Common myeloid progenitor, CD34-positive (primary cell): ENCODE results near the gene NOP9.

Source experiments
- CTCF ChIA-PET: fragments of 350-600 bp; sonication (Branson Sonifier 250); formaldehyde crosslinking; loops from one replicate; lab custom pipeline; 2021; ENCODE audit warnings: antibody characterized with exemption; lab: Charles Lee
- POLR2A ChIA-PET: fragments of 350-600 bp; sonication (Branson Sonifier 250); formaldehyde crosslinking; loops from one replicate; lab custom pipeline; 2021; ENCODE audit warnings: antibody characterized with exemption; lab: Charles Lee
- DNase-seq, 3 donors: peaks; one replicate each; pipeline versions ENCODE4 v3.0.0 to v3.0.0-alpha.2; 2013
- H3K27ac ChIP-seq, 2 experiments: 1 replicate in 1 of 2; 2 replicates in 1 of 2; pipeline ENCODE4 v1.7.0; 2013; ENCODE audit warnings: inconsistent platforms in 2 of 2, low read length in 2 of 2, mild to moderate bottlenecking in 2 of 2, low read depth in 1 of 2, moderate library complexity in 1 of 2; ENCODE audit not compliant: severe bottlenecking in 2 of 2, insufficient read depth in 1 of 2, poor library complexity in 1 of 2
- H3K27me3 ChIP-seq, 5 experiments: replicated peaks in 2 of 5; 1 replicate in 3 of 5; 2 replicates in 2 of 5; pipeline versions ENCODE4 v1.6.1 to v1.7.0; 2013; ENCODE audit warnings: low read length in 4 of 5, mild to moderate bottlenecking in 2 of 5, moderate library complexity in 2 of 5, inconsistent platforms in 1 of 5; ENCODE audit not compliant: insufficient read depth in 5 of 5, control insufficient read depth in 4 of 5
- H3K36me3 ChIP-seq, 4 experiments: 1 replicate in 2 of 4; 2 replicates in 2 of 4; pipeline versions ENCODE4 v1.6.1 to v1.7.0; 2013; ENCODE audit warnings: low read length in 3 of 4, control low read depth in 1 of 4, mild to moderate bottlenecking in 1 of 4; ENCODE audit not compliant: control insufficient read depth in 4 of 4, insufficient read depth in 4 of 4
- H3K4me1 ChIP-seq, 4 experiments: 1 replicate in 3 of 4; 2 replicates in 1 of 4; pipeline versions ENCODE4 v1.6.1 to v1.7.1; 2013; ENCODE audit warnings: low read length in 3 of 4, mild to moderate bottlenecking in 3 of 4, control low read depth in 1 of 4, inconsistent platforms in 1 of 4, moderate library complexity in 1 of 4; ENCODE audit not compliant: control insufficient read depth in 4 of 4, insufficient read depth in 4 of 4; ENCODE audit errors: control extremely low read depth in 1 of 4
- H3K4me3 ChIP-seq, 7 experiments: 1 replicate in 4 of 7; 2 replicates in 3 of 7; pipeline versions ENCODE4 v1.5.1 to v1.7.0; 2013; ENCODE audit warnings: mild to moderate bottlenecking in 7 of 7, low read length in 6 of 7, moderate library complexity in 6 of 7, inconsistent platforms in 2 of 7, low read depth in 2 of 7, control low read depth in 1 of 7; ENCODE audit not compliant: insufficient read depth in 4 of 7, control insufficient read depth in 1 of 7; ENCODE audit errors: extremely low read depth in 1 of 7
- H3K9me3 ChIP-seq, 5 experiments: 1 replicate in 4 of 5; 2 replicates in 1 of 5; pipeline versions ENCODE4 v1.6.1 to v1.7.1; 2013; ENCODE audit warnings: low read length in 4 of 5, mild to moderate bottlenecking in 2 of 5, inconsistent platforms in 1 of 5, low read depth in 1 of 5, moderate library complexity in 1 of 5; ENCODE audit not compliant: control insufficient read depth in 4 of 5, insufficient read depth in 2 of 5; ENCODE audit errors: control extremely low read depth in 1 of 5
- WGBS: methylation state at CpG from one replicate; pipeline ENCODE4 v1.1.5; 2013; ENCODE audit not compliant: insufficient coverage; 5-methylcytosine and 5-hydroxymethylcytosine counted together

NOP9 gene

DNA sequence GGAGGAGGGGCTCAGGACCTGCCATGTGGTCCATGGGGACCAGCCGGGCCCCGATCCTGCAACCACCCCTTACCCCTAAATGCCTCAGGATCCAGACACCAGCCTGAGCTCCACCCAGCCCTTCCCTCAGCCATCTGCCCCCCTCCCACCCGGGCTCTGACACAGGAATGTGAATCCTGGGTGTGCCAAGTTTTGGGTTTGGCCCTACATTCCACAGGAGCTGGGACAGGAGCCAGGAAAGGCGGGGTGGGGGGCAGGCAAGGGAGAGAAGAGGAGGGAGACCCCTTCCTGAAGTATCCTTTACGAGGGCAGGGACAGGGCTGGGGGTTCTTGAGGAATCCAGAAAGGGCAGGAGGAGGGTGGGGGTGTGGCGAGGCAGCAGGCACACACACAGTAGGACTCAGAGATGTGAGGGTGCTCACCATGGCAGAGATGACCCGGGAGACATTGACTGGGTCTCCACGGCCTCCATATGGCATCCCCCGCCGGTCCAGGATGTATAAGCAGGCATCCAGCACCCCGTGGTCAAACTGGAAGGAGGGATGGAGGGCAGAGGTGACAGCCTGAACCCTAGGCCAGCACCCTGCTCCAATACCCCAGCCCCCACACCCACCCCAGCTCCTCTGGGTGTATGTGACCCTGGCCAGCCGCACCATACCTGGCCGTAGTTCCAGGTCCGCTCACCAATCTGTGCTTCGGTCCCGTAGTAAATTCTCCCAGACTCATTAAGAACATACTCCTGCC, 40.2 kb upstream of the NOP9 start:
- CTCF ChIA-PET: no interaction called here
- no peak for DNase-seq
- Histone ChIP-seq H3K4me1 (no peaks in the 10 kb centered on the region), H3K36me3 (peaks cover 0 to 4% (median 0%) of the 10 kb centered on the region in 4 experiments), H3K27me3 (no peaks in the 10 kb centered on the region), H3K9me3 (no peaks in the 10 kb centered on the region), H3K4me3 (no peak overlapping the region), H3K27ac (no peak overlapping the region)
- 97% methylated on average over 10 of the region's 16 CpGs for WGBS
- POLR2A ChIA-PET: no interaction called here

DNA sequence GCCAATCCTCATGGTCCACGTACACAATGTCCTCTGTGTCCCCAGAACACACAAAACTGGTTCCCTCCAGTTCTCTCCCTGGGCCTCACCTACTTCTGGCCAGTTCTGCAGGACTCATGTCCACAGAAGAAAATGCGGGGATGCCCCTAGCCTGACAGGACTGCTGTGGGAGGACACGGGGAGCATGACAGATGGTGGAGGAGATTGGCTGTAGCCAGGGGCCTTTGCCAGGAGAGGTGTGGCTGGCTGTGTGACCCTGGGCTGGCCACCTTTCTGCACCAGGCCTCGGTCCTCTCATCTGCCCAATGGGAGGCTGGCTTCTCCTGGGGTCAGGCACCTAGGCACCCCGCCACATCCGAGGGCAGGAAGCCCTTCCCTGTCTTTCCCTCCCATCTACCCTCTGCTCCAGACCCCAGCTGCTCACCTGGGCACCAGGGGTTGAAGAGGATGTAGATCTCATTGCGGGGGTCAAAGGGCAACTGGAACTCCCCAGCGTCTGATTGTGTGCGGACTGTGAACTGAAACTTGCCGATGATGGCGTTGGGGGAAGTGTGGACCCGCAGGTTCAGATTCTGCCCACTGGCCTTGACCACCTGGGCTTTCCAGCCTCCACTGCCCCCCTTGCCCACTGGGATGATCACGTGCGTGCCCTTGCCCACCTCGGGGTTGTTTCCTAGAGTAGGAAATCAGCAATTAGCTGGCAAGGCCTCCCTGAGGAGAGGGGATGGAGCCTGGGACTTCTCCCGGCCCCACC, 39.4 kb upstream of the NOP9 start:
- Histone ChIP-seq H3K4me1 (no peaks in the 10 kb centered on the region), H3K27ac (no peak overlapping the region), H3K36me3 (peaks cover 0 to 3% (median under 1%) of the 10 kb centered on the region in 4 experiments), H3K4me3 (no peak overlapping the region), H3K9me3 (no peaks in the 10 kb centered on the region), H3K27me3 (no peaks in the 10 kb centered on the region)
- CTCF ChIA-PET: no interaction called here
- POLR2A ChIA-PET: no interaction called here
- WGBS: 97% methylated on average over 14 of the region's 16 CpGs
- no peak for DNase-seq

DNA sequence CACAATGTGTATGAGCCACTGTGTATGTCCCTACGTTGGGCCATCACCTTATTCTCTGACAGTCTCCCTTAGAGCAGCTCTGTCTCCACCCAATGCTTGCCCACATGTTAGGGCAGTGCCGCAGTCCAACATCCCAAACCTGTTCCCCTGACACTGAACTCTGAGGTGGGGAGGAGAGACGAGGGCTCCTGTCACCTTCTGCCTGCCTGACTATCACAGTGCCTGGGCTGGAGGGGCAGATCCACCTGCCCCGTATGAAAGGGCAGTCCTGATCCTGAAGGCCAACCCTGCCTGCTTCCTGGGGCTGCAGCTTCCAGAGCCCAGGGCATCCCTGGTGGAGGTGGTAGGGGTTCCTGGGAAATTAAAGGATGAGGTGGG, 38.9 kb upstream of the NOP9 start:
- DNase-seq: no peak
- Histone ChIP-seq H3K9me3 (no peaks in the 10 kb centered on the region), H3K27ac (no peak overlapping the region), H3K4me3 (no peak overlapping the region), H3K27me3 (no peaks in the 10 kb centered on the region), H3K4me1 (no peaks in the 10 kb centered on the region), H3K36me3 (peaks cover 0 to 6% (median 4%) of the 10 kb centered on the region in 4 experiments)
- POLR2A ChIA-PET: no interaction called here
- 100% methylated on average over 3 of the region's 4 CpGs for WGBS
- CTCF ChIA-PET: no interaction called here

DNA sequence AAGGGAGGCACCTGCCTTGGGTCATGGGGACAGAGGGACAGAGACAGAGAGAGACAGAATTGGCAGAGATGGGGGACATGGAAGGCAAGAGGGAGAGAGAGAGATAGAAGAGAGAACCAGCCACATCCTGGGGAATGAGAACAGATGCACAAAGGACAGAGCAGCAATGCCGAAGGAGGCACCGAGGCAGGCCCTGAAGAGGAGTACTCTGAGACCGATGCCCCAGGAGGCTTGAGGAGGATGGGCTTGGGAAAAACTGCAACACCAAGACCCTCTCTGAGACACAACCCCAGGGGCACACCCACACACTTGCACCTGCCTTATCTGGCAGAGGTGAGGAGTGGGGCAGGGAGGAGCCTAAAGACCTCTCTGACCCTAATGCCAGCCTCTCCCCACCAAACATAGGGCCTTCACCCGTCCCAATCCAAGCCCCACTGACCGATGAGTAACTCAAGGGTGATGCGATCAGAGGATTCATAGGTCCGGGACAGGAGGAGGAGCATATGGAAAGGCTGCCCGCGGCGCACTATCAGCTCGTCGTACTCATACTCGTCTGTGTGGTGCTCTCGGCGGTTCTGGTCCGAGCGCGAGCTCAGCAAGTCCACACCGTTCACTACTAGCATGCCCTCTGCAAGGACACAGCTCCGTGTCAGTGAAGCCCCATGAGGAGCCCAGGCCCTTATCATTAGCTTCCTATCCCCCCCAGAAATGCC, 38.2 kb upstream of the NOP9 start:
- ChIA-PET POLR2A (interaction anchor here (1.6 kb wide), 1 partner anchor 9 kb away, joined by 4 read pairs; the partner anchor contains the start of gene RABGGTA), CTCF (interaction anchor here (1.4 to 1.9 kb wide), 3 partner anchors 9 to 36 kb away, joined by 3 to 11 read pairs (median 5); no protein-coding TSS in a partner anchor)
- H3K4me1 ChIP-seq: no peaks in the 10 kb centered on the region

DNA sequence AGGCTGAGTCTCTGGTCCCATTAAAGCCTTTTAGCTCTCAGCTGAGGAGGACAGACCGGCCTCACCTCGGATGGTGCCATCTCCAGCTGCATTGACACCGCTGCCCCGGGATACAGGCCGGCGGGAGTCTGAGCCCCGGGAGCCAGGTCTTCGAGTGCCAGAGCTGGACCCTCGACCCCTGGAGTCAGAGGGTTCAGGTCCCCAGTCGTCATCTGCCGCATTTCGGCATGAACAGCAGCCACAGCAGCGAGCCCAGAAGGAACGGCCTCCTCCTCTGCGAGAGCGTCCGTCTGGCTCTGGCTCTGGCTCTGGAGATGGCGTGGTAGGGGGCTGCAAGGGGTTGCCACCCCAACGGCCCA, 37.7 kb upstream of the NOP9 start:
- no peak overlapping the region for H3K4me3 ChIP-seq
- ChIA-PET CTCF (interaction anchor here (1.4 to 1.9 kb wide), 3 partner anchors 9 to 35 kb away, joined by 3 to 11 read pairs (median 5); no protein-coding TSS in a partner anchor), POLR2A (interaction anchor here (1.6 kb wide), 1 partner anchor 9 kb away, joined by 4 read pairs; the partner anchor contains the start of gene RABGGTA)
- 97% methylated on average over 19 of the region's 19 CpGs for WGBS
- H3K9me3 ChIP-seq: no peaks in the 10 kb centered on the region
- peaks cover 0 to 16% (median 10%) of the 10 kb centered on the region in 4 experiments for H3K36me3 ChIP-seq
- no peak overlapping the region for H3K27ac ChIP-seq
- no peaks in the 10 kb centered on the region for H3K27me3 ChIP-seq
- H3K4me1 ChIP-seq: no peaks in the 10 kb centered on the region
- no peak for DNase-seq

More for the DNA sequence above, 38.2 kb upstream of the NOP9 start:
- H3K27me3 ChIP-seq: no peaks in the 10 kb centered on the region
- H3K27ac ChIP-seq: no peak overlapping the region
- H3K4me3 ChIP-seq: no peak overlapping the region
- no peaks in the 10 kb centered on the region for H3K9me3 ChIP-seq
- no peak for DNase-seq
- WGBS: 93% methylated on average over 17 of the region's 20 CpGs
- H3K36me3 ChIP-seq: peaks cover 0 to 10% (median 8%) of the 10 kb centered on the region in 4 experiments

DNA sequence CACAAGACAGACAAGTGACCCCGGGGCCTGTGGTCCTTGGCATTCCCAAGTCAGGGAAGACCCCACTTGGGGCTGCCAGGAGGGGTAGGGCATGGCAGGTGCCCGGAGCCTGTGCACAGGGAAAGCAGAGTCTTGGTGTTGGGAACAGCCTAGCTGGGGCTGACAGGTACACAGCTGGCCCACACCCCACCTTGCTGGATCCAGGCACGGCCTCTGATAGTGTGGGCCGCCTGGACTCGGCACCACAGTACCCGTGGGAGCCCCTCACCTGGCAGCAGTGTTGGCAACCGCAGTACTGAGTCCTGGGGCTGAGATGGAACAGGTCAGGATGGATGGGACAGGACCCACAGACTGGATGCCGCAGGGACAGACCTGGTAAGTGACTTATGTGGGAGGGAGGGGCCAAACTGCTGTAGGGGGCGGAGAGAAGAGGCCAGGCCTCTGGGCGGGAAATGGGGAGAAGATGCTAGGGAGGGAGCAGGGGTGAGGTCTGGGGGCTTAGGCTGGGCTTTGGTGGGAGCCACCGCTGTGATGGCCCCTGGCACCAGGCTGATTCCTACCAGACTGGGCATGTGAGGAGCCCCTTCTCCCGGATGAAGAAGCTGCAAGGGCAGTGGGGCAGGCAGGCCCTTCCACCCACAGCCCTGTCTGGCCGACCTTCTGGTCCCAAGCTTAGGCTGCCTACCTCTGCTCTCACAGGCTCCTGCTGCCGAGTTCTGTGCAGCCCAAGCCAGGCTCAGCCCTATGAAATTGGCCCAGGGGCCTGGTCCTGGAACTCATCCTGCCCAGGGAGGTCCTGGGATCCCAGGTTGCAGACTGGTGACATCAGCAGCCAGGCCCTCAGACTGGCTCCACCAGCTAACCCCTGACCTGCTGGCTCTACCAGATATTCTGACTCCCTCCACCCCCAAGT, 36.6 kb upstream of the NOP9 start, which contains the start of gene TGM1:
TGM1 (minus strand) TSS at position 357 of the 913 bp plus-strand sequence. CDS start 825 bp downstream, outside the sequence.
- CTCF ChIA-PET: interaction anchor here (1.2 to 1.9 kb wide), 6 partner anchors 8 to 45 kb away, joined by 3 to 11 read pairs (median 4); partner anchors contain the start of gene CIDEB
- no peak within 1 kb of the TSS for H3K27ac ChIP-seq
- peaks cover 0 to 26% (median 15%) of the 10 kb centered on the region in 4 experiments for H3K36me3 ChIP-seq

More for the DNA sequence above, 36.6 kb upstream of the NOP9 start, which contains the start of gene TGM1:
- no peak for DNase-seq
- Histone ChIP-seq H3K4me3 (no peak within 1 kb of the TSS), H3K4me1 (no peaks in the 10 kb centered on the region), H3K9me3 (no peaks in the 10 kb centered on the region), H3K27me3 (no peaks in the 10 kb centered on the region)
- POLR2A ChIA-PET: interaction anchor here (1.6 kb wide), 1 partner anchor 8 kb away, joined by 4 read pairs; the partner anchor contains the start of gene RABGGTA
- WGBS: 95% methylated on average over 12 of the region's 14 CpGs
